Neural progenitor cell (in vitro differentiated cells): ENCODE data around the gene TMEM254. TPM values are rescaled to one million over a fixed set of nuclear protein-coding genes. Genes with fewer than 3 reads are reported as not detected.

ENCODE experiments used
- DNase-seq: peaks from one replicate; pipeline ENCODE4 v3.0.0-alpha.2; 2016; ENCODE audit warnings: low spot score
- H2AFZ ChIP-seq: fragments of 200-600 bp; sonication (generic); replicated peaks from 2 replicates; pipeline ENCODE4 v1.6.1; 2016; ENCODE audit warnings: antibody characterized with exemption
- H3F3A ChIP-seq: fragments of 200-600 bp; sonication (generic); 2 replicates; pipeline ENCODE4 v1.6.1; 2016; ENCODE audit warnings: antibody characterized with exemption, low read depth
- H3K27ac ChIP-seq: fragments of 200-600 bp; sonication (generic); 2 replicates; pipeline ENCODE4 v1.5.1; 2016; ENCODE audit warnings: mild to moderate bottlenecking
- H3K27me3 ChIP-seq: fragments of 200-600 bp; sonication (generic); 2 replicates; pipeline ENCODE4 v1.6.1; 2016; ENCODE audit warnings: mild to moderate bottlenecking, moderate library complexity
- H3K36me3 ChIP-seq: fragments of 200-600 bp; sonication (generic); 2 replicates; pipeline ENCODE4 v1.5.1; 2016
- H3K4me1 ChIP-seq: fragments of 200-600 bp; sonication (generic); 2 replicates; pipeline ENCODE4 v1.6.1; 2016; ENCODE audit warnings: mixed run types
- H3K4me2 ChIP-seq: fragments of 200-600 bp; sonication (generic); 2 replicates; pipeline ENCODE4 v1.6.1; 2016
- H3K4me3 ChIP-seq: fragments of 200-600 bp; sonication (generic); 2 replicates; pipeline ENCODE4 v1.5.1; 2016
- H3K79me2 ChIP-seq: fragments of 200-600 bp; sonication (generic); 2 replicates; pipeline ENCODE4 v1.6.1; 2016; ENCODE audit warnings: low read depth
- H3K9ac ChIP-seq: fragments of 200-600 bp; sonication (generic); 2 replicates; pipeline ENCODE4 v1.6.1; 2016
- H3K9me3 ChIP-seq: fragments of 200-600 bp; sonication (generic); 2 replicates; pipeline ENCODE4 v1.5.1; 2016; ENCODE audit warnings: low read depth
- H4K20me1 ChIP-seq: fragments of 200-600 bp; sonication (generic); 2 replicates; pipeline ENCODE4 v1.6.1; 2016; ENCODE audit warnings: low read depth
- H3K27ac Mint-ChIP-seq: 3 replicates; pipeline ENCODE4 v1.8.0; 2021; ENCODE audit warnings: mixed read lengths
- H3K27me3 Mint-ChIP-seq: 2 replicates; pipeline ENCODE4 v1.8.0; 2022; ENCODE audit warnings: low read depth, mild to moderate bottlenecking, inconsistent platforms, moderate library complexity, mixed read lengths; ENCODE audit not compliant: insufficient read depth
- H3K36me3 Mint-ChIP-seq: 3 replicates; pipeline ENCODE4 v1.8.0; 2021; ENCODE audit warnings: mixed read lengths
- H3K4me1 Mint-ChIP-seq: 3 replicates; pipeline ENCODE4 v1.8.0; 2021; ENCODE audit warnings: mixed read lengths
- H3K4me3 Mint-ChIP-seq: 3 replicates; pipeline ENCODE4 v1.8.0; 2021; ENCODE audit warnings: mild to moderate bottlenecking, moderate library complexity, mixed read lengths
- H3K9me3 Mint-ChIP-seq: 3 replicates; pipeline ENCODE4 v1.8.0; 2020; ENCODE audit warnings: mixed read lengths
- EZH2 ChIP-seq: fragments of 200-600 bp; sonication (generic); IDR thresholded peaks from 2 replicates; pipeline ENCODE4 v1.6.1; 2017; ENCODE audit warnings: antibody characterized with exemption, mild to moderate bottlenecking, moderate library complexity
- EZH2phosphoT487 ChIP-seq: fragments of 200-600 bp; sonication (generic); IDR thresholded peaks from 2 replicates; pipeline ENCODE4 v1.6.1; 2017; ENCODE audit warnings: antibody characterized with exemption
- total RNA-seq: library from RNA; depleted of rRNA; stranded (reverse); fragments of >200 nt; gene quantifications from 2 replicates; pipeline ENCODE4 v1.2.3, GENCODE V29; 2015; ENCODE audit warnings: low replicate concordance
- TF ChIP-seq, protein P1 (sequence below): fragments of 200-600 bp; sonication (generic); IDR thresholded peaks from 2 replicates; pipeline ENCODE4 v1.5.1; 2017; ENCODE audit warnings: antibody characterized with exemption, mild to moderate bottlenecking

Gene TMEM254
- total RNA-seq, 1 donor from 2014 or later = 34.6 TPM

DNA sequence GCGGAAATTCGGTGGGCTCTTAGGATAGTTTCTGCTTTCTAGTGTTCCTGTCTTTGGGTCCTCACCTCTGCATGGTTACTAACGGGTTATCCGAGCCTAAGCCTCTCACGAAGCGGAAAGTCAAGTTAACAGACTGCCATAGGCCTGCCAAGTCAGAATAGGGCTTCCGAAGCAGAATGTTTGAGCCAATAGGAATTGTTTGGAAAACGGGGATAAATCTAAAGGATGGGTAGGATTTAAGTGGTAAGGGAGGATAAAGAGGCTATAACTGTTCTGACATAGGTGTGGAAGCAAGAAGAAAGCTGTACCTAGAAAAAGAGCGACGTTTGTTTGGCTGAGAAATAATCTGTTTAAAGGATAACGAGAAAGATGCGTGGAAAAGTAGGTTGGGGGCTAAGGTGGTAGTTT, 851 bp downstream of the TMEM254 start:
- peak overlapping the region; percentile 89 for H2AFZ ChIP-seq
- H3K9me3 ChIP-seq = no peaks in the 10 kb centered on the region
- no peaks in the 10 kb centered on the region for H4K20me1 ChIP-seq
- H3F3A ChIP-seq = peaks cover 16% of the 10 kb centered on the region
- H3K4me1 Mint-ChIP-seq = peaks cover 13% of the 10 kb centered on the region
- peaks cover 9% of the 10 kb centered on the region for H3K79me2 ChIP-seq
- H3K27me3 Mint-ChIP-seq = peaks cover 4% of the 10 kb centered on the region
- DNase-seq = no peak
- peak overlapping the region; percentile 84 for H3K4me3 ChIP-seq
- H3K4me3 Mint-ChIP-seq = peak overlapping the region; percentile 93
- H3K27ac Mint-ChIP-seq = peak overlapping the region; percentile 94
- TF ChIP-seq, protein P1, sequence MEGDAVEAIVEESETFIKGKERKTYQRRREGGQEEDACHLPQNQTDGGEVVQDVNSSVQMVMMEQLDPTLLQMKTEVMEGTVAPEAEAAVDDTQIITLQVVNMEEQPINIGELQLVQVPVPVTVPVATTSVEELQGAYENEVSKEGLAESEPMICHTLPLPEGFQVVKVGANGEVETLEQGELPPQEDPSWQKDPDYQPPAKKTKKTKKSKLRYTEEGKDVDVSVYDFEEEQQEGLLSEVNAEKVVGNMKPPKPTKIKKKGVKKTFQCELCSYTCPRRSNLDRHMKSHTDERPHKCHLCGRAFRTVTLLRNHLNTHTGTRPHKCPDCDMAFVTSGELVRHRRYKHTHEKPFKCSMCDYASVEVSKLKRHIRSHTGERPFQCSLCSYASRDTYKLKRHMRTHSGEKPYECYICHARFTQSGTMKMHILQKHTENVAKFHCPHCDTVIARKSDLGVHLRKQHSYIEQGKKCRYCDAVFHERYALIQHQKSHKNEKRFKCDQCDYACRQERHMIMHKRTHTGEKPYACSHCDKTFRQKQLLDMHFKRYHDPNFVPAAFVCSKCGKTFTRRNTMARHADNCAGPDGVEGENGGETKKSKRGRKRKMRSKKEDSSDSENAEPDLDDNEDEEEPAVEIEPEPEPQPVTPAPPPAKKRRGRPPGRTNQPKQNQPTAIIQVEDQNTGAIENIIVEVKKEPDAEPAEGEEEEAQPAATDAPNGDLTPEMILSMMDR = no peak
- no peaks in the 10 kb centered on the region for H3K9me3 Mint-ChIP-seq
- H3K9ac ChIP-seq = peak overlapping the region; percentile 60
- no peaks in the 10 kb centered on the region for H3K36me3 ChIP-seq
- H3K27me3 ChIP-seq = no peaks in the 10 kb centered on the region
- H3K4me1 ChIP-seq = no peaks in the 10 kb centered on the region
- H3K36me3 Mint-ChIP-seq = no peaks in the 10 kb centered on the region
- H3K4me2 ChIP-seq = peak overlapping the region; percentile 89
- no peak overlapping the region for H3K27ac ChIP-seq

DNA sequence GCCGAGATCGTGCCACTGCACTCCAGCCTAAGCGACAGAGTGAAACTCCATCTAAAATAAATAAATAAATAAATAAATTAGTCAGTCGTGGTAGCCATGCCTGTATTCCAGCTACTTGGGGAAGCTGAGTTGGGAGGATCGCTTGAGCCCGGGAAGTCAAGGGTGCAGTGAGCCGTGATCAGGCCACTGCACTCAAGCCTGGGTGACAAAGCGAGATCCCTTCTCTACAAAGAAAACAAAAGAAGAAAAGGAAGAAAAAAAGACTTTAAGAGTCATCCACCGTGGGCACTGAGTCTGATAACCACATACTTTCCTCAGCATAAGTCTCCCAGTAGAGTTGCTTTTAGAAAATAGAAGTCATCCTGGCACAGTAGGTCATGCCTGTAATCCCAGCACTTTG, 2.6 kb downstream of the TMEM254 start:
- Histone ChIP-seq H3K27me3 (no peaks in the 10 kb centered on the region), H3F3A (peaks cover 16% of the 10 kb centered on the region), H3K36me3 (no peaks in the 10 kb centered on the region), H2AFZ (no peak overlapping the region), H3K27ac (no peak overlapping the region), H3K79me2 (peaks cover 9% of the 10 kb centered on the region), H3K9me3 (no peaks in the 10 kb centered on the region), H3K4me2 (no peak overlapping the region), H3K9ac (no peak overlapping the region), H3K4me3 (no peak overlapping the region), H4K20me1 (no peaks in the 10 kb centered on the region), H3K4me1 (no peaks in the 10 kb centered on the region)
- H3K36me3 Mint-ChIP-seq = no peaks in the 10 kb centered on the region
- H3K27me3 Mint-ChIP-seq = peaks cover 4% of the 10 kb centered on the region
- peaks cover 13% of the 10 kb centered on the region for H3K4me1 Mint-ChIP-seq
- TF ChIP-seq EZH2phosphoT487 (no peak), EZH2 (no peak)
- TF ChIP-seq, protein P1 = no peak
- H3K27ac Mint-ChIP-seq = no peak overlapping the region
- DNase-seq = peak; percentile 3
- no peak overlapping the region for H3K4me3 Mint-ChIP-seq
- H3K9me3 Mint-ChIP-seq = no peaks in the 10 kb centered on the region

DNA sequence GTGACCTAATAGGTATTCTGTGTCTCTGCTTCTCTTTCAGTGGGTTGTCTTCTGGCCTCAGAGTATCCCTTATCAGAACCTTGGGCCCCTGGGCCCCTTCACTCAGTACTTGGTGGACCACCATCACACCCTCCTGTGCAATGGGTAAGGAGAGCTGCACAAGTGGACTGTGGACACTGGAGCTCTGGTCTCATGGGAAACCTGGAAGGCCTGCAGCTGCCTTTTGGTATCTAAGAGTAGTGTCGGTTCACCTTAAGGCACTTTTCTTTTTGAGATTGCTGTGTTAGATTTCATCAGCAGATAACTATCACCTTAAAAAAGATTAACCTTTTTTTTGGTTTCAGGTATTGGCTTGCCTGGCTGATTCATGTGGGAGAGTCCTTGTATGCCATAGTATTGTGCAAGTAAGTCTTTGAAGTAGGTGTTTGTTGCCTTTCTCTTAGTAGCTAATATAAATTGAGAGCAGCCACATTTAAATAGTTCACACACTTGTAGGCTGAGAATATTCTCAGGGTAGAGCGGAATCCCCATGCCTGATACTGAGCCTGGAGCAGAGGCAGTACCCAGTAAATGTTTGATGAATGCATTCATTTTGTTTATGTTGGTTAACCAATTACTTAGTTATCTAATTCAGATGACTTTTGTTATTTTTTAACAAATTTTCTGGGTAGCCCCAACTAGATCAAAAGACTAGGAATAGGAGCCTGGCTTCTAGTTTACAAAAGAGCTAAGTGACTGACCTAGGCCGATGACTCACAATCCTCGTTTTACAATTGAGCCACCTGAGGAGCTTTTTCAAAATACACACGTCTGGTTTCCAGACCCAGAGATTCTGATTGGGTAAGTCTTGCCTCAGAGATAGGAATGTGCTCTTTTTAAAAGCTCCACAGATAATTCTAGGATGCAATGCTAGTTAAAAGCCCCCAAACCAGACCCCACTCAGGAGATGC, 3.6 kb downstream of the TMEM254 start:
- Histone ChIP-seq H3F3A (peaks cover 16% of the 10 kb centered on the region), H3K9ac (no peak overlapping the region), H2AFZ (no peak overlapping the region), H3K4me3 (no peak overlapping the region), H4K20me1 (no peaks in the 10 kb centered on the region), H3K4me1 (no peaks in the 10 kb centered on the region), H3K4me2 (no peak overlapping the region), H3K79me2 (peaks cover 9% of the 10 kb centered on the region), H3K9me3 (no peaks in the 10 kb centered on the region), H3K27me3 (no peaks in the 10 kb centered on the region), H3K36me3 (no peaks in the 10 kb centered on the region), H3K27ac (no peak overlapping the region)
- Mint-ChIP-seq H3K4me1 (peaks cover 13% of the 10 kb centered on the region), H3K36me3 (no peaks in the 10 kb centered on the region), H3K27ac (no peak overlapping the region), H3K9me3 (no peaks in the 10 kb centered on the region), H3K27me3 (peaks cover 4% of the 10 kb centered on the region), H3K4me3 (no peak overlapping the region)
- no peak for TF ChIP-seq EZH2
- no peak for TF ChIP-seq EZH2phosphoT487
- TF ChIP-seq, protein P1 = no peak
- no peak for DNase-seq
